NCI-H1105 treated with DMSO at 0.1 percent for 48 hours (cell line): Measurements from ENCODE around the gene ZSWIM6.

Source experiments
- DNase-seq: peaks from one replicate; lab custom pipeline; 2025; lab: John Stamatoyannopoulos, UW

ZSWIM6 gene

DNA sequence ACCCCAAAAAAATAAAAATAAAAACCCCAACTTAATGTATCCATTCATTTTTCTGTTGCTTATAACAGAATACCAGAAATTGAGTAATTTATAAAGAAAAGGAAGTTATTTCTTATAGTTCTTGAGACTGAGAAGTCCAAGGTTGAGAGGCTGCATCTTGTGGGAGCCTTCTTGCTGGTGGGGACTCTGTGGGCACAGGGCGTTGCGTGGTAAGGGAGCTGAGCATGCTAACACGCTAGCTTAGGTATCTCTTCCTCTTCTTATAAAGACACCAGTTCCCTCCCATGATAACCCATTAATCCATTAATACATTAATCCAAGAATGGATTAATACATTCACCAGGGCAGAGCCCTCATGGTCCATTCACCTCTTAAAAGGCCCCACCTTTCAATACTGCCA lies 150.9 kb downstream of the ZSWIM6 start:
- DNase-seq: no peak

GRCh38 chr5:61486476-61486875 lies 154.4 kb downstream of the ZSWIM6 start:
- no peak for DNase-seq

GRCh38 chr5:61489574-61489973 lies 157.5 kb downstream of the ZSWIM6 start:
- no peak for DNase-seq

GRCh38 chr5:61491861-61492260 lies 159.8 kb downstream of the ZSWIM6 start:
- no peak for DNase-seq

- DNase-seq: no peak
Observed at GRCh38 chr5:61493973-61494372, 161.9 kb downstream of the ZSWIM6 start.

DNA sequence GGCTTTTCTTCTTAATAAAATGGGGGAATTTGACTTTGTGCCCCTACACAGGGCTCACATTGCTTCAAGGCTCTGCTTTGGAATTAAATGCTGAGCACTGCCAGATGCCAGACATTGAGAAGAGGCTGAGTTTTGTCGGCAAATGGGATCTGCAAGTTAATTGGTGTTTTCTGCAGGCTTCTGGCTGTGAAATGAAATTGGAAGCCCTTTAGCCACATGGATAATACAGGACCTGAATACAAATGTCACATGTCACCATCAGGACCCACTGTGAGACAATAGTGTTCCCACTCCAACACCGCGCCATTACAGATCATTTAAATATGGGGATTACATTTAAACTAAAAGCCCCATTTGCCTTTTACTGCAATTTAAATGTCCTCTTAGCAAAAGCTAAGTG lies 164.4 kb downstream of the ZSWIM6 start:
- no peak for DNase-seq

DNA sequence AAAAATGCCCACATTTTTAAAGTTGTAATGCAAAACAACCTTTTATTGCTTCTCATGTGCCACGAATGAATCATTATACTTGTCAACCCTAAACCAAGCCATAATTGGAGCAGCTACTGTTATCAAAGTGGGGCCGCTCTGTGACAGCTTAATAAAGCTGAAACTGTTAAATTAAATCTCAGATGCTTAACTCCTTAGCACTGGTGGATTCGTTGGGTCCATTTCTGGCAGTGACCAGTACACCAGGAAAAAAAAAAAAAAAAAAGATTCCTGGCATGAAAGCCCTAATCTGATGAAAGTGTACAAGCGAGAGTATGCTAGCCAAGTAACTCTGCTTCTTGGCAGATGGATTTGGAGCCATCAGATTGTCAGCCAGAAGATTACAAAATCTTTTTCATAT lies 164.8 kb downstream of the ZSWIM6 start:
- no peak for DNase-seq

- no peak for DNase-seq
Observed at GRCh38 chr5:61498121-61498520, 166.1 kb downstream of the ZSWIM6 start.

GRCh38 chr5:61501971-61502370 lies 169.9 kb downstream of the ZSWIM6 start:
- DNase-seq: no peak

GRCh38 chr5:61504143-61504770 lies 172.2 kb downstream of the ZSWIM6 start:
- DNase-seq: no peak

DNA sequence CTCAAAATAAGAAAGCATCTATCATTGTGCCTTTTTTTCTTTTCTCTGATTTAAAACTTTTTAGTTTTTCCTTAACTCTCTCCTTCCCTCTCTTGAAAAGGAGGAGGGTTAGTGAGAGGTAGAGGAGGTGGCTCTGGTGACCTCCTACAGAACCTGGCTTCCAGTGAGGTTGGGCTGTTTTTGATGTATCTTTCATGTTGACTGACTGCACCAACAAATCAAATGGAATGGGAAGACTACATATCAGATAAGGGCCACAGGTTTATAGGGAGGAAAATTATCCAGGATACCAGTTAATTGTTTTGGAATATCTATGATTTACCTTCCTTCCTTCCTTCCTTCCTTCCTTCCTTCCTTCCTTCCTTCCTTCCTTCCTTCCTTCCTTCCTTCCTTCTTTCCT lies 173.2 kb downstream of the ZSWIM6 start:
- DNase-seq: no peak

DNA sequence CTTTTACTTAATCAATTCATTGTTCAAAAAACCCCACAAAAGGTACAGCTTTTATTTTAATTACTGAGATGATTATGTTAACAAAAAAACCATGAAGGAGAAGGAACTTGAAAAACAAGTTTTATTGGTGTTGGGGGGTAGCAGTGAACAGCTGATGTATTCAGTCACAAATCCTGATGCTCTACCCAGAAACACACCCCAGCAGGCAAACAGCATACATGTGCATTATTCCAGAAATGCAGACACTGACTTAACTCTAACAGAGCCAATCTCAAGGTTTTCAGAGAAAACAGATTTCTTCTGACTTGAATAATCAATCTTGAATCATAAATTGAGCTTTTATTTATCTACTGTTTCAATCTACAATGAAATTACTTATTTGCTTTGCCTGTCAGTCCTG lies 175.2 kb downstream of the ZSWIM6 start:
- no peak for DNase-seq

- DNase-seq: no peak
Observed at GRCh38 chr5:61516946-61517345, 184.9 kb downstream of the ZSWIM6 start.

DNA sequence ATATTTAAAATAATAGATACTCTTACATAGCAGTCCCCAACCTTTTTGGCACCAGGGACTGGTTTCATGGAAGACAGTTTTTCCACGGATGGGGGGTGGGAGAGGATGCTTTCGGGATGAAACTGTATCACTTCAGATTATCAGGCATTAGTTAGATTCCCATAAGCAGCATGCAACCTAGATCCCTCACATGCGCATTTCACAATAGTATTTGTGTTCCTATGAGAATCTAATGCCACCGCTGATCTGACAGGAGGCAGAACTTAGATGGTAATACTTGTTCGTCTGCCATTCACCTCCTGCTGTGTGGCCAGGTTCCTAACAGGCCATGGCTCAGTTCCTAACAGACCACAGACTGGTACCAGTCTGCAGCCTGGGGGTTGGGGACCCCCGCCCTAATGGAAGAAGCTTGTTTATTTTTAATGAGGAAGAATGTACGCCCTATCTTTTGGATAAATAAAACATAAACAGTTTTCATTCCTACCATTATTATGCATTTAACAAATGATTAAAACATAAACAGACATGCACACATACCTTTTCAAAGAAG lies 187.7 kb downstream of the ZSWIM6 start:
- DNase-seq: no peak

GRCh38 chr5:61523073-61523472 lies 191.0 kb downstream of the ZSWIM6 start:
- no peak for DNase-seq

- no peak for DNase-seq
Observed at GRCh38 chr5:61523997-61524396, 191.9 kb downstream of the ZSWIM6 start.

DNA sequence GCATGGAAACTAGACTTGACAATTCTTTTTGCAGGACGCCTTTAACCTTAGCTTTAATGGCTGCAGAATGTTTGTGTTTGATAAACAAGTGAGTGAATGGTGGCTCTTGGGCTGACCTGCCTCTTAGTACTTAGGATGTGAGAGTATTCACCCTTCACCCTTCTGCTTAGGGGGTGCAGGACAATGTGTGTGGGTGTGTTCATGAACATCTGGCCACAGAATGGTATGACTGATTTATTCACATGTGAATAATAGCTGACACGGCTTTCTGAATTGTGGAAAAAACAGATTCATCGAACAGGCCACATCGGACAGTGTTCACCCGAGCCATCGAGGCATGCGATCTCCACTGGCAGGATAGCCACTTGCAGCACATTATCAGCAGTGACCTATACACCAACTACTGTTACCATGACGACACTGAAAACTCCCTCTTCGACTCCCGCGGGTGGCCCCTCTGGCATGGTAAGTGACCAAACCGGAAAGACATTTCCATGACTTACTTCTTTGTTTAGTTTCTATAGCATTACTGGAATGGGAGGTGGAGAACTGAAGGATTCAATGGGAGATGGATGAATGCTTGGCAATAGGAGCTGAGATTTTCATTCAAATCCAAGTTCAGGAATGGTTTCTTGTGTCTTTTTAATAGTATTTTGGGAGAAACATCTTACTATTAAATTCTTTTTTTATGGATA lies 193.6 kb downstream of the ZSWIM6 start:
- no peak for DNase-seq

GRCh38 chr5:61526207-61526519 lies 194.1 kb downstream of the ZSWIM6 start:
- DNase-seq: no peak

GRCh38 chr5:61532983-61533382 lies 200.9 kb downstream of the ZSWIM6 start:
- no peak for DNase-seq

DNA sequence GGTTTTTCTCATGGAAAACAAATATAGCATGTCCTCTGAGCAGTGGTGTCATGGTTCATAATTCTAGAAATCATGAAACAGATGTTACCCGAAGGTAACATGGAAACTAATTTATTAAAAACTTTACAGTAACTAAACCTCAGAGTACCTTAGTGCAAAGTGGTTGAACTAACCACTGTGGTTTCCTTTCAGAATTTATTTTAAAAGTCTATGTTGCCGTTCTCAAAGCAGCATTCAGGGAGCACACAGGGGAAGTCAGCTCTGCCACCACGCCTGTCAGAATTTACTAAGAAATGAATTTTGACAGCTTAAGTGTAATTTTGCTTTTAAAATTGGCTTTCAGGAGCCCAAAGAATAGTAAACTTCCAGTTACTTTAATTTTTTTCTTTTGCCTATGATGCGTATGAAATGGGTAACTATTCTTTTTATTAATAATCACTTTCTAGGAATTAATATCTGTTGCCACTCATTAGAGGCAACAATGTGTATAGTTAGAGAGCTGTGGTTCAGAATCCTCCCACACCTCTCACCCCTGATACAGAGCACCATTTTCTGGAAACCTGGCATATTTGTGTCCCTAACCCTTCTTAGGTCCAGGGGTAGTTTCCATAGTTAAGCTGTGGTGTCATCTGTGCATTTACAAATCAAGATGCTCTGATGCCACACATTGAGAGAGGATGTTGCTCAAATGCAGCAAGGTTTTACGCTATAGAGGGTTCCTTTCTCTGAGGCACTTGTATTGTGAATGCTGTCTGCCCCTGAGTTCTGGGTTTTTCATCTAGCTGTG lies 202.6 kb downstream of the ZSWIM6 start:
- no peak for DNase-seq

GRCh38 chr5:61535828-61536227 lies 203.8 kb downstream of the ZSWIM6 start:
- DNase-seq: no peak

- DNase-seq: no peak
Observed at GRCh38 chr5:61536922-61537321, 204.9 kb downstream of the ZSWIM6 start.
